C4-2B (cell line): ENCODE measurements around the gene ARHGAP11A.

Source experiments
- H3K27ac ChIP-seq: fragments of 450-650 bp; 2 replicates; pipeline ENCODE4 v1.5.1; 2017
- ZFX ChIP-seq: fragments of 450-650 bp; IDR thresholded peaks from 2 replicates; pipeline ENCODE4 v1.6.1; 2017
- TF ChIP-seq, protein P1 (sequence below): fragments of 450-650 bp; conservative IDR thresholded peaks from 2 replicates; pipeline ENCODE4 v1.5.1; 2017; ENCODE audit warnings: mild to moderate bottlenecking

Gene ARHGAP11A

DNA sequence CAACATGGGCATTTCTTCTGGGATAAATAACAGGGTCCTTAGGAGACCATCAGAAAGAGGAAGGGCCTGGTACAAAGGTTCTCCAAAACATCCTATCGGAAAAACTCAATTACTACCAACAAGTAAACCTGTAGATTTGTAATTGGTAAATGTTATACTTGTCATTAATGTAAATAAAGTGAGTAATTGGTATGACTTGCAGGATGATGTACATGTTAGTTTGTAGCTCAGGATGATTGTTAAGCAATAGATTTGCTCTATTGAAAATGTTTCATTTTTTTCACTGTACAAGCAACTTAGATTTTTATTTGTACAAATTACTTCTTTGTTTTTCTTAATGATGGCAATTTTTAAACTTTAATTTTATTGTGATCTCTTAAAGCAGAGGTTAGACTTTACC lies 22.4 kb downstream of the ARHGAP11A start:
- TF ChIP-seq, protein P1, sequence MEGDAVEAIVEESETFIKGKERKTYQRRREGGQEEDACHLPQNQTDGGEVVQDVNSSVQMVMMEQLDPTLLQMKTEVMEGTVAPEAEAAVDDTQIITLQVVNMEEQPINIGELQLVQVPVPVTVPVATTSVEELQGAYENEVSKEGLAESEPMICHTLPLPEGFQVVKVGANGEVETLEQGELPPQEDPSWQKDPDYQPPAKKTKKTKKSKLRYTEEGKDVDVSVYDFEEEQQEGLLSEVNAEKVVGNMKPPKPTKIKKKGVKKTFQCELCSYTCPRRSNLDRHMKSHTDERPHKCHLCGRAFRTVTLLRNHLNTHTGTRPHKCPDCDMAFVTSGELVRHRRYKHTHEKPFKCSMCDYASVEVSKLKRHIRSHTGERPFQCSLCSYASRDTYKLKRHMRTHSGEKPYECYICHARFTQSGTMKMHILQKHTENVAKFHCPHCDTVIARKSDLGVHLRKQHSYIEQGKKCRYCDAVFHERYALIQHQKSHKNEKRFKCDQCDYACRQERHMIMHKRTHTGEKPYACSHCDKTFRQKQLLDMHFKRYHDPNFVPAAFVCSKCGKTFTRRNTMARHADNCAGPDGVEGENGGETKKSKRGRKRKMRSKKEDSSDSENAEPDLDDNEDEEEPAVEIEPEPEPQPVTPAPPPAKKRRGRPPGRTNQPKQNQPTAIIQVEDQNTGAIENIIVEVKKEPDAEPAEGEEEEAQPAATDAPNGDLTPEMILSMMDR: no peak
- TF ChIP-seq ZFX: no peak
- H3K27ac ChIP-seq: no peak overlapping the region

DNA sequence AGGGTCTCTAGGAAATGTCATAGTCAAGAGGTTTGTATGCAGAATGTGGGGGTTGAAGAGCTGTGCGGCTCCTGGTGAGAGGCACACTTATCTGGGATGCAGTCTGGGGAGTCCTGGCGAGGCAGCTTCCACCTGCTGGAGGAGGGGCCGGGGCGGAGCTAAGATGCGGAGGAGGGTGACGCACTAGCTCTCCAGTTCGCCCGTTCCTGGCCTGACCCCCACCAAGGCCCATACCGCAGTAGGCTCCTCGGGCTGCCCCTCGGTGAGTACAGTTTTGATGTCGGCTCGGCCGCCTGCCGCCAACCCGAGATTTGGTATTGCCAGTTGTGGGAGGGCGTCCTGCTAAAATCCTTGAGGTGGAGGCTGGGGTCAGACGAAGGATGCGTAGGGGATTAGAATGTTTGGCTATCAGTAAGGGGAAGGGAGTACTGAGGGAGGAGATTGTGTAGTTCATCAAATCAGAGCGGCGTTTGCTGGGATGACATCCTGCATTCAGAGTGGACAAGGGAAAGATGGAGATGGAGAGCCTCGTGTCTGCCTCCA lies 26.3 kb downstream of the ARHGAP11A start, which contains the start of gene SCG5:
Gene SCG5 (plus strand): TSS at position 194 of the 543 bp plus-strand sequence. CDS start 1,883 bp downstream, outside the sequence.
- no peak for TF ChIP-seq ZFX
- TF ChIP-seq, protein P1: no peak
- no peak within 1 kb of the TSS for H3K27ac ChIP-seq

DNA sequence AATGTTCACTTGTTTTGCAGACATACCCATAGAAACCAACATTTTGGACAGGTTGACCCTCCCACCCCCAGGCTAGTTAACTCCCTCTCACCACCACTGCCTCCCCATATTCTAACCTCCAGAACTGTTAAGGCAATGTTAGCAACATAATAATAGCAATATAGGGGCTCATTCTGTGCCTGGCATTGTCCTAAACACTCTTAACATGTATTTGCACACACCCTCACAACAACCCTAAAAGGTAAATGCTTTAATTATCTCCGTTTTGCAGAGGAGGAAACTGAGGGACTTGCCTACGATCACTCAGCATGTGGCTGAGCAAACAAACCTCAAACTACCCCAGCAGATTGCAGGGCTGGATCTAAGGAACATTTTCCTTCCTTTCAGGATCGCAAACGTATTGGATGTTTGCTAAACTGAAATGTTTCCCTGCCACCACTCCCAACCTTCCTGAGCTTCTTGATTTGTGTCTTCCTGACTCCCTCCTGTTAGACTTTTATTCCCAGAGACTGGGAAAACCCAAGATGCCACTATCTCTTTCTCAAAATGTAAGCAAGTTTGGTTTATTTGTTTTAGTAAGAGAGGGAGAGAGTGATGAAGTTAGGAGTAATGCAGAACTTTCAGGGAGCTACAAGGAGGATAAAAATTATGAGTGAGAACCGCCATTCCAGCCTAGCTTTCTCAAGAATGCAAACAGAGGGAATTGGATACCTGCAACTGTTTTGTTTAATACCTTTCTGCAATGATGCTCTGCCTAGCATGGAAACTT lies 27.5 kb downstream of the ARHGAP11A start:
- TF ChIP-seq, protein P1: no peak
- no peak for TF ChIP-seq ZFX
- no peak overlapping the region for H3K27ac ChIP-seq

DNA sequence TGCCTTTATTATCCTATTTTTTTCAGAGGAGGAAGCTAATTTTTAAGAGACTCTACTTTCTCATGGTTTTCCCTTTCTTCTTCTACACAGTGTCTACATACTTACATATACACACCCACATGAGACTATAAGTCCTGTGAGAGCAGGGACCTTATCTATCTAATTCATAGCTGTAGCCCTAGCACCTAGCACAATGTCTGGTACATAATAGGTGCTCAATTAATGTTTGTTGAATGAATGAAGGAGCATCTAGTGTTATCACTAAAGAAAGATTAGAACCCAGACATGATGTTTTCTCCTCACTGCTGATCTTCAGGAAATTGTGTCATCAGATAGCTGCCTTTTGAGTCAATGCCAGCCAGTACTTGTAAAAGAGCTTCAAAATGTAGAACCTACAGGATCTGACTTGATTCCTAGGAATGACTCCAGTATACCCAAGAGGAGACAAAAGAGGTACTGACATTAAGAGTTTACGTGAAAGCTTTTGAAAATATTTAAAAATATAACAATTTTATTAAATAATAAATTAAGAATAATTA lies 28.7 kb downstream of the ARHGAP11A start:
- no peak for TF ChIP-seq ZFX
- TF ChIP-seq, protein P1: no peak
- H3K27ac ChIP-seq: no peak overlapping the region

DNA sequence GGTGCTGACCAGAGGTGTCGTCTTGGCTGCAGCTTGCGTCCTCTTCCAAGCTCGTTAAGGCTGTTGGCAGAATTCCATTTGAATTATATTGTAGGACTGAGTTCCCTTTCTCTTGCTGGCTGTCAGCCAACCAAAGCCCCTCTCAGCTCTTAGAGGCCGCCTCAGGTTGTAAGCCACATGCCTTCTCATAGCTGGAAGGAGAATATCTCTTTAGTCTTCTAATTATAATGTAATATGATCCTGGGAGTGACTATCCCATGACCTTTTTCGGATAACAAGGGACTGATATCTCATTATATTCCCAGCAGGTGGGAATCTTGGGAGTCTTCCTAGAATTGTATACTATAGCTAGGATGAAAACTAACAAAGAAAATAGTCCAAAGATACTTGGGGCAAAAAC lies 31.0 kb downstream of the ARHGAP11A start:
- H3K27ac ChIP-seq: no peak overlapping the region
- no peak for TF ChIP-seq ZFX
- TF ChIP-seq, protein P1: no peak

DNA sequence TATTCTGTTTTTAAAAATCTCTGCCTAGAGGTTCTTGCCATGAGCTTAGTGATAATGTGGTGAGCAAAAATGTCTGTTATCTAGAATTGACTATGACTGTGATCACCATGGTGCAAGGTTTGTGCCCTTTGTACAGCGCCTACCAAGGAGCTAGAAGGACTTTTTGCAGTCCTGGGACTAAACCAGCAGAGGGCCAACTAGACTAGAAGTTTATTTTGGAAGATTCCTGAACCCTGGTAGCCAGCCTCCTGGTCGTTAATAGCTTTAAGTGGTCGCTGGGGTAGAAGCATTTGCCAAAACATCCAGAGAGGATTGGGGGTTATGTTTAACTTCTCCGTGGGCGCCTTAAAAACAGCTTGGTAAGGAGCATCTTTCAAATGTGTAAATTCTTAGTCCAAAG lies 34.0 kb downstream of the ARHGAP11A start:
- TF ChIP-seq ZFX: no peak
- TF ChIP-seq, protein P1: peak; percentile 70
- H3K27ac ChIP-seq: no peak overlapping the region

DNA sequence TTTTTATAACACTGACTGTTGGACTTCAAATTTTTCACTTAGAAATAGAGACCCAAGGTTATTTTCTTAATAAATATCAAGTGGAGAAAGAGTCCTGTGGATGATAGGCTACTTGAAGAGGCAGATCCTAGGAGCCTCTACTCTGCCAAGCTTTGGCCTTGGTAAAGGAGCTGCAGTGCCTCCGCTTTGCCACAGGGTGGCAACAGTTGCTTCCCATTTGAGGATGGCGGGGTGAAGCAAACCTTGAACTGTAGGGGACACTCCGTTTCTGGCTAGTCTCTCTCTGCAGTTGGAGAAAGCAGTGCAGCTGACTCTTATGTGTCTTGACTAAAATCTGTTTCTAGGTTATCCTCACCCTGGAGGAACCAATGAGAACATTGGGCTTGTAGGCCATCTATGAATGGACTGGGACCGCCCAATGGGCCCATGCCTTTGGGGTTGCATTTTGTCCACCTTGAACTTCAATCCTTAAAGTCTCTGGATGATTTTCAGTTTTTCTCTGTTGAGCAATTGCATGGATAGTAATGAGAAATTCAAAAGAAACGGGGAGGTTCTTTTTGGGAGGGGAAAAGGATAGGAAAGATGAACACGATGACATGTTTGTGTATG lies 36.0 kb downstream of the ARHGAP11A start:
- H3K27ac ChIP-seq: no peak overlapping the region
- no peak for TF ChIP-seq ZFX
- TF ChIP-seq, protein P1: peak; percentile 90
